Measurements from ENCODE around the gene GALNT18.

Gene GALNT18

DNA sequence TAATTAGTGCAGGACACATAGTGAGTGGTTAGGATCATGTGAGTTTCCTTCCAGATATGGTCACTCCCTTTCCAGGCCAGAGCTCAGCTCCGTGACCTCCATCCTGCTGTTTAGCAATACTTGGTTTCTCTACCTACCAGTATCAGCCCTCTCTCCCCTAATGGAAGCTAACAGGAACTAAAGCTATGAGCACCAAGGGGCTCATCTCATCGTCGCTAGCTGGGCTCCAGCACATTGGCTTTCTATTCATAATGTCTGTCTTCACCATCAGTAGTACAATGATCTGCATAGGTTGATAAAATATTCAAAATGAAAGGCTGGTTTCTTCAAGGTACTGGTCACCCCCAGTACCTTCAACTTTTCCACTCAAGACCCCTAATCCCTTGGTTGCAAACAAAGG lies 2.4 kb upstream of the GALNT18 start:
- DNase-seq (ENCODE audit: low read depth), result no peak

DNA sequence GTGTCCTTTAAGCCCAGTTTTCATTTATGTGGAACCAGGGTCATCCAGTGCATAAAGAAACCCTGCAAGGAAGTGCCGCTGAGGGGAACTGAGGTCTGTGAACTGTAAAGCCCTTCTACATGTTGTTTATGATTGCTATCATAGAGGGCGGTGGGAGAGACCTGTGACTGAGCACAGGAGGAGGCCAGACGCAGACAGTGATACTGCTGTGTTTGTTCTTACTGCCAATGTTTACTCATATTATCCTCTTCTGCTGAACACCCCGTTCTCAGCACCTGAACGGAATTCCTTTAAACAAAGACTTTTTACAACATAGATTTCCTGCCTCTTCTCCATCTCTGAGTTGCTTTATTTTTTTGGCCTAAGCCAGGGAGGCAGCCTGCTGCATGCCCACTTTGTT lies 967 bp upstream of the GALNT18 start:
- no peak for DNase-seq (ENCODE audit: low read depth)

DNA sequence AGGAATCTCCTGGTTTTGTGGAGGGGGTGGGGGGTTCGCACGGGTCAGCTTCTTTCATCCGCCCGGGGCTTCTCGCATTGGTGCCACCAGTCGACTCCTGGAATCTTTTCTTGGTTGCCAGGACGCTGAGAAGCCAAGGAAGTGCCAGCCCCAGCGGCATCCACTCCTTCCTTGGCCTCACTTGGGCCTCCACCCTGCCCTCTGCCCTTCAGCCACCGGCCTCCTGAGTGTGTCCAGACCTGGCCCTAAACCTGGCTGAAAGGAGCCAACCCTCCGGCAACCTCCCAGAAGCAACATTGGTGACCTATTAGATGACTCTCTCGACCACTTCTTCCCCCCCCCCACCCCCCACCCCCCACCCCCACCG lies 518 bp upstream of the GALNT18 start:
- no peak for DNase-seq (ENCODE audit: low read depth)

DNA sequence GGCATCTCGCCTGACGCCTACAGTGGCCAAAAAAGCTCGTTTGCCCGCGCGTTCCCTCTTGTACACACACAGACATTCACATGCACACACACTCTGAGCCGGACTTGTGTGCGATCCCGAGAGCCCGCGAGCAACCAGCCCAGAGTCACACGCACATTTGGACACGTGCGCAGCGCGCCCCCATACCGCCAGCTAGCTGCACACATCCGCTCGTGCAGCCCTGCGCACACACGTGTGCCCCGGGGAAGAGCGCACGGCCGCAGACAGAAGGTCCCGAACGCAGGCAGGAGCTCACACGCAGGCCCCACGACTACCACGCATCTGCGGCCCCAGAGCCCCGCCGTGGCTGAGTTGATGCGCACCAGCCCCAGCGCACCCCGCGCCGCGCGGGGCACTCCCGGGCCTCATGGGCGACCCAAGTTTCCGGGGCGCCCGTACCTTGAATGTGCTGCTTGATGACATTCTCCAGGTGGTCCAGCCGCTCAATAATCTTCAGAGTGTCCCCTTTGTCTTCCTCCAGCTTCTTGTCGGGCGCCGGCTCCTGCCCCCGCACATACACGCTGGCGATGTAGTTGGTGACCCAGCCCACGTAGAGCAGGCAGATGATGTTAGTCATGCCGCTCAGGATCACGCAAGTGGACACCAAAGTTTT lies 758 bp downstream of the GALNT18 start:
- DNase-seq (ENCODE audit: low read depth), result no peak

DNA sequence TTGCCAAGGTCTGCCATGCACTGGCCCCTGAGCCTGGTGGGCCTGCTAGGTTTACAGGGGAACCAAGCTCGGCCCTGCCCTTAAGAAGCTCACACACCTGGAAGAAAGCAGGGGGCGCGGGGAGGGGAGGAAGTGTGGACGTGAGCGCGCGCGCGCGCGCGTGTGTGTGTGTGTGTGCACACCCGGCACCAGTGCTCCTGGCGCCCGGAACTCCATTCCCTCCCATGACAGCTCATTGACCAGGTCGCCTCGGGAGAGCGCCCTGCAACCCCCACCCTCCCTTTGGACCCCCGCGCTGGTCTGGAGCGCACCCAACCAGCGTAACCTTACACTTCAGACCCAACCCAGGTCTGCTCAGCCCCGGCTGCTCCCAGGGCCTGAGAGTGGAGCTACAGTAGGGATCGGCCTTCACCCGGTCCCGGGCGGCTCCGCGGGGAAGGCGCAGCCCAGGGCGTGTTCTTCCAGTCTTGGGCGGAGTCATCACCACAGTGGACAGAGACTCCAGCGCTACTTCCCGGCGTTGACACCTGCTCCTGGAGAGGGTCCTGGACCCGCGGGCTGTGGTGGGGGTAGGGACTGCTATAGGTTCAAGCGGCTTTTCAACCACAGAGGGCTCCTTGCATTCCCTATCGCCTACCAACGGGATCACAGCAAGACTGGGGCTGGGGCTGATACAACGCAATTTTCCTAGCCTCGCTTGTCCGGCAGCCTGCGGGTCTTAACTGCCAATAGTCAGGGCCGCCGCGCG lies 1.5 kb downstream of the GALNT18 start:
- no peak for DNase-seq (ENCODE audit: low read depth)

DNA sequence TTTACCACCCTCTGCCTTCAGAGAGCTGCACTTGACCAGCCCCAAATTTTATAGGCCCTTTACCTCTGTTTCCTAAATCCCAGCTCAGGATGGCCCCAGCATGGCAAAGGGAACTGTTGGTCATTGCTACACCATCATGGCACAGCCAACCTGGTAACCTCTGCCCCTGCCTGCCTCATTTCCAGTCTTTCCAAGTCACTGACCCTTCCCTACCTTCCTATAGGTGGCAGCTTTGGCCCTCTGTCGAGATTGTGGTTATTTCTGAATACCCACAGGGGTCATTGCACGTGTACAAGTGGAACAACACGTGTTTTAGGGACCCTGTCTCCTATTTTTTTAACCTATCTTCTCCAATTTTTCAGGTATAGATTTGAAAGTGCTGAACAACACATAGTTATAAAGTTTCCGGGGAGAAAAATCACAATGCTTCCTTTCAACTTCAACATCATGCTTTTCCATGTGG lies 2.8 kb downstream of the GALNT18 start:
- DNase-seq (ENCODE audit: low read depth), result no peak

DNA sequence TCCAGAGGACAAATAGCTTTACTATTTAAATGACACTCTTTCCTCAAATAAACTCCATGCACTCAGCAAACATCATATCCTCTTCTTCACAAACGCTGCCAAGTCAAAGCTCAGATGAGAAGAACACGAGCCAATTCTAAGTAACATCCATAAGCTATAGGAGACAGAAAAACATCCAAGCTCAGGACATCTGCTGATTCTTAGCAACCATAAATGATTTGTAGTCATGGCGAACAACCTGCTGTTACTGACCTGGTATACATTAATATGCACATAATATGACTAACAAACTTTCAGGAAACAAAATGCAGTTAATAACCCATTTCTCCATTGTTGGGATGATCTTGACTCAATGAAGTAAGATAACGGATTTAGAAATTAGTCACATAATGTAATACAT lies 6.7 kb downstream of the GALNT18 start:
- no peak for DNase-seq (ENCODE audit: low read depth)

DNA sequence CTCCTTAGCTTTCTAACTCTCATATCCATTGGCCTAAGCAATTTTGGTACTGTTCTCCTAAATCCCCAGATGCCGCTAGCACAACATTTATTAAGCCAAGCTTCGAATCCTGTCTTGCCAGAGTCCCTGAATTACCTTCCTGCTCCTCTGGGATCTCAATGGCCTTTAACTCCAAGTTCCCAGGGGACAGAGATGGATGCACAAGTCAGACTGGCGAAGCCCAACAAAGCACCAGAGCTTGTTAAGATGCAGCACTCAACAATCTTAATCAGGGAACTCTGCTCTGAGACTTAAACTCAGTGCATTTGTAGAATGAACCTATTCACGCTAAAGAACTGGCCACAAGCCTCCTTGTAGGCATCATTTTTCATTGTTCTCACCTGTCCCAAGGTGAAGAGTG lies 9.4 kb downstream of the GALNT18 start:
- no peak for DNase-seq (ENCODE audit: low read depth)

DNA sequence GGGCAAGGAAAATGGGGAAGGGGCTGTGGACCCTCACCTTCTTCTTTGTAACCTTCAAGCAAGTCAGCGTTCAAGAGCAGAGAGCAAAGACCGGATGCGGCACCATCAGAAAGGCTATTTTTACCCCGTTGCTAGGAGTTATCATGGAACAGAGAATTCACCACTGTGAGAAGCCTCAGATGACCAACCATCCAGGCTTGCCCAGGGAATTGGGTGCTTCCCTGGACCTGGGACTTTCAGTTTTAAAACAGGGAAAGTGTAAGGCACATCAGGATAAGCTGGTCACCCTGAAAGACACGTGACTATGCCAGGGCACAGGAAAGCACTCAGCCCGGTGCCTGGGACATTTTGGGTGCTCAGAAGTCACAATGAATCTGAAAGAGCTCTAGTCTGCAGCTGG lies 10.4 kb downstream of the GALNT18 start:
- DNase-seq (ENCODE audit: low read depth), result no peak

DNA sequence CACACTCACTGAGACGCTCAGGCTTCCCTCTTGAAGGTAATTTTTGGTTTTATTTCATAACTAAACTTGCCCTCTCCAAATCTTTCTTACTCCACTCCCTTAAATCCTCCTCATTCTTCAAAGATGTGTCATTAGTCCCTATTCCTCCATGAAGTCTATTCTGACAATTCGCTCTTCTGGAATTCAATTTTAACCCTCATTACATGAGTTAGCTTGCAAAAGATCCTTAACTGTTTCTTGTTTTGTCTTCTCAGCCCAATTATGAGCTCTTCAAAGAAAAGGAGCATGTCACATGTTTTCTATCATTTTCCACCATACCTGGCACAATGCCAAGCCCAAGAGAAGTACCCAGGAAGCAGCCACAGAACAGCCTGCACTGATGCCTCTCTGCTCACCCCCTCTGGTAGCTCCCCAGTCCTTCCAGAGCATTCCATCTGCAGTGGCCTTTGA lies 13.0 kb downstream of the GALNT18 start:
- DNase-seq (ENCODE audit: low read depth), result no peak

DNA sequence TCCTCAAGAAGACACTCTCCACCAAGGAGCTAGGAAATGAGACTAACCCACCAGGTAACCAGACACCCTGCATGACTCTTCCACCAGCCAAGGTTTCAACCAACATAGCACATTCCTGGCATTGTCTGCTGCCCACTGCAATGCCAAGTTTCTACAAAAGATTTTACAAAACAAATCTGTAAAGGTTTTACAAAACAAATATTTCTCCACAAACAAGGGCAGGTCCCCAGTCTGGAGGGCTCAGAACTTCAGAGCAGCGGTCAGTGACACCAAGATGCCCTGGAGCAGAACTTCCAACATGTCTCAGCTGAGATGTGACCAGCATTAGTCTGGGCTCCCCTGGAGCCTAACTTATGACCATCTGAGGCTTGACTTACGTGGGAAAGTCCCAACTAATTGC lies 14.0 kb downstream of the GALNT18 start:
- DNase-seq (ENCODE audit: low read depth), result no peak

DNA sequence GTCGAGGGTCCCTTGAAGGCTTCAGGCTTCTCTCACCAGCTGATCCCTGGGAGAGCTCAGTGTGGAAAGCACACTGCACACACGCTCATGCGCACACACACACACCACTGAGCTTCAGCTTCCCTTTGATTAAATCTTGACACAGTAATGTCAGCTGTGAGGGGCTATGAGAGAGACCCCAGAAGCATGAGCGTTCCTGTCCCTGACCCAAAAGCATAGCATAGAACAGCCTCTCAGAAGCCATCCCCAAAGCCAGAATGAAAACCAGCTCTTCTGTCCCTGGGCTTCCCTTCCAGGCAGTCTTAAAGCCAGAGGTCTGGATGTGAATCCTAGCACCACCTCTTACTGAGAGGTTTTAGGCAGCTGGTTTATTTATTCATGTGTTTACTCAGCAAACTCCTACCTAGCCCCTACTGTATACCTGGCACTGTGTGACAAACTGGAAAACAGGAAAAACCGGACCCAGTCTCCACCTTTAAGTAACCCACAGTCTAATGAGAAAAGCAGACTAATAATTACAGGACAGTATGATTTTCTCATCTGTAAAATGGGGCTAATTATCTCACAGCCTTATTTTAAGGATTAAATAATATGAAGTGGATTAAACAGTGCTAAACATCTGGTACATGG lies 15.9 kb downstream of the GALNT18 start:
- DNase-seq (ENCODE audit: low read depth), result no peak

DNA sequence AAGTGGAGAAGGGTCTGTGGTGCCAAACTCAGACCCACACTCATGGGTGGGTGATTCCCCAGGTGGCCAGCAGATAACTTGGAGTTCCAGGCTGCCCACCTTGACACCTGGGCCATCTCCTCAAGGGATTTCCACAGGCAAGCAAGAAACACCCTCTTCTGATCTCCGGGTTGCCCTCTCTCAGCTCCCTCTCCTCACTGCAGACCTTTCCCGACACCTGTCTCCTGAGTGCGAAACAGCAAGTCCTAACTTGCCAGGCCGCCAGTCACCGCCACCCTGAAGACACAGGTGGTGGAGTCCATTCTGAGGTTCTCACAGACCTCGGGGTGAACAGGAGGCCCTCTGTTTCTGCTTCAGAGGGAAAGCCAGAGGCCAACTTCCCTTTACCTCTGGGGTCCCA lies 16.6 kb downstream of the GALNT18 start:
- no peak for DNase-seq (ENCODE audit: low read depth)

DNA sequence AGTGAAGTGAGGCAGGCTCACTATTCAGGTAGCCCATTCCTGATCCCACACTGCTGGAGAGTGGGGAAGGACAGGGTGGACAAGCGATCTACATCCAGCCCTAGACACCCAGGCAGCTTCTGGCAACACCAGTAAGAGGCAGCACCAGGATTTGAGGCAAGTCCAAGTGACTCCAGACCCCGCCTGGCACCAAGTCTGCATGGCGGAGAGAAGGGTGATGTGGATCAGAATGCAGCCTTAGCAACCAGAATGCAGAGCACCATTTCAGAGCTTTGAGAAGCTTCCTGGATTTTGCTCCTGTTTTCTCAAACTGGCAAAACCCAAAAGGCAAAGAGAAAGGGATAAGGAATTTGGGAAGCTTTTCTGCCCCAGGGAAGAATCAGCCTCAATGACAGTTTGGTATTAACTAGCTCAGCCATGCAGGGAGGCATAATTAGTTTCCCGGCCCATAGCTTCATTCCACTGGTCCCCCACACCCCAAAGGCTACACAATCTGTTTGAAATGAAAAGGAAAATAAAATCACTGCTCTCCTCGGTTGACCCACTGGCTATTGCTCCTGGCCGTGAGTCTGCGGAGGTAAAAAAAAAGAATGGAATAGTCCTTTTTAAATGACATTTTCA lies 17.3 kb downstream of the GALNT18 start:
- no peak for DNase-seq (ENCODE audit: low read depth)

DNA sequence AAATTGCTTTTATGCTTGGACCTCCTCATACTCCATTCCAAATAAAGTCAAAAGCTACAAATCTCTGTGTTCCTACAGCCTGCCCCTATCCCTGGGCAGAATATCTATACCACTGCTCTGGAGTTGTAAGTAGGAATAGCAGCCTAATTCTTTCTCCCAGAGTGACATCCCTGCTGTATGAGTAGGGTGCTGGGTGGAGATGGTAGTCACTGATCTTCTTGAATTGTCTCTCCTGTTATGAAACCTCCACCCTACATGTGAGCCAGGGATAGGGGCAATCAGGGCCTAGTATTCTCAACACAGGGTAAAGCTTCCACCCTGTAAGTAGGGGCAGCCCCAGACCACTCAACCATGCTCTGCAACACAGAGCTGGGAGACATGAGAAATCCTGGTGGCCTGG lies 19.8 kb downstream of the GALNT18 start:
- DNase-seq (ENCODE audit: low read depth), result no peak

DNA sequence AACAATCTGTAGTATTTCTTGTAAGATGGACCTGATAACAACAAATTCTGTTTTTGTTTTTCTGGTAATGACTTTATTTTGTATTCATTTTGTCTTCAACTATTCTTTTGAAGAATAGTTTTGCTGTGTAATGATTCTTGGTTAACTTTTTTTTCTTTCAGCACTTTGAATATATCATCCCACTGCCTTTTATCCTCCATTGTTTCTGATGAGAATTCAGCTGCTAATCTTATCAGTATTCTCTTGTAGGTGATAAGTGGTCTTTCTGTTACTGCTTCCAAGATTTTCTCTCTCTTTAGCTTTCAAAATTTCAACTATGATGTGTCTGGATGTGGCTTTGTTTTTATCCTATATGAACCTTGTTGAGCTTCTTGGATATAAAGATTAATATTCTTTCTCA lies 21.5 kb downstream of the GALNT18 start:
- no peak for DNase-seq (ENCODE audit: low read depth)

DNA sequence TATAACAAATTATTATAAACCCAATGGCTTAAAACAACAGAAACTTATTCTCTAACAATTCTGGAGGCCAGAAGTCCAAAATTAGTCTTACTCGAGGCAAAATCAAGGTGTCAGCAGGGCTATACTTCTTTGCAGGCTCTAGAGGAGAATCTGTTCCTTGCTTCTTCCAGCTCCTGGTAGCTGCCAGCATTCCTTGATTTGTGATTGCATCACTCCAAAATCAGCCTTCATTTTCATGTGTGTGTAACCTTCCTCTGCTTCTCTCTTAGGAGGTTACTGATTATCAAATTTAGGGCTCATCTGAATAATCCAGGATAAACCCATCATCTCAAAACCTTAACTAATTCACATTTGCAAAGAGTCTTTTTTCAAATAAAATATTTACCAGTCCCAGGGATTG lies 23.6 kb downstream of the GALNT18 start:
- no peak for DNase-seq (ENCODE audit: low read depth)

DNA sequence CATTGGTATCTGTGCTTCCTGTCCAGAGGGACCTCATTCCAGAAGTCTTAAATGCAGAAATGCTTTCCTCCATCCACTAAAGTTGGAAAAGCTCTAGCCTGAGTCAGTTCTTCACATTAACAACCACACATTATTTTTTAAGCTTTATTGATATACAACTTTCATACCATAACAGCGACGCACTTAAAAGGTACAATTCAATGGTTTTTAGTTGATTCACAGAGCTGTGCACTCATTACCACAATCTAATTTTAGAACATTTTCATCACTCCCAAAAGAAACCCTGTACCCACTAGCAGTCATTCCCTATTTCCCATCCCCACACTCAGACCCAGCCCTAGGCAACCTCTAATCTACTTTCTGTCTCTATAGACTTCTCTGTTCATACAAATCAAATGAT lies 27.6 kb downstream of the GALNT18 start:
- no peak for DNase-seq (ENCODE audit: low read depth)

DNA sequence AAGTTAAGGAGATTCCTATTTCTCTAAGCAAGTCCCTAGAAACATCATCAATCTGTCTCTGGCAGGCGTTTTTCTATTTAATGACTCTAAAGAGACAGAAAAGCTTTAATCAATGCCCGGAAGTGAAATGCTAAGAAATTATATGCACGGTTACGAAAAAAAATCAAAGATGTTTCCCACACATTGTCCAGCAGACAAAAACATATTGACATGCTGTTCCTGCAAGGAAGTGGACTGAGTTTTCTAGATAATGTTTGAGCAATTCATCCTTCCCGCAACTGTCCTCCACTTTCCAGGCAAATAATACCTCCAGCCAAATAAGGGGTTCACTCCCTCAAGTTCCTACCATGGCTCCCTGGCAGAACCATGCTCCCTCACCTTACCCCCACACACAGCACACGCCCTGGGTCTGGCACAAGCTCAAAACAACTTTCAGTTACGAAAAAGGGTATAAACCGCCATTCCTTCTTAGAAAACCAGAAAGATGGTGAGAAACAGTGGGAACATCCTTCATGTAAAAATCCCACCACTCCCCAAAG lies 29.6 kb downstream of the GALNT18 start:
- no peak for DNase-seq (ENCODE audit: low read depth)

DNA sequence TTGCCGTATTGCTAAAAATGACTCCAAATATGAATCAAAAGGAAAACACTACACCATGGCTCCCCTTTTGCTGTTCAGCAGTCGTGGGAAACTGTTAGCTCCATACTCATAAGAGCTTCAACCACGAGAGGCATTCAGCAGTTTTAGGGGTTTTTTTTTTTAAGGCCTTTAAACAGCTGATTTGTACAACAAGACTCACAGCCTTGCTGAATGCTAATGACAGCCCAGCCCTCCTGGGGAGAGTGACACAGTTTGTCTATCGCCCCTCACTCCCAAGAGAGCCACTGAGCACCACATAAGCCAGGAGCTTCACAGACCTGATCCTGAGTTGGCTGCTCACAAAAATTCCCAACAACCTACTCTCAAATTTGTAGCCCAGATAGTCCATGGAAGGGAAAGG lies 32.4 kb downstream of the GALNT18 start:
- DNase-seq (ENCODE audit: low read depth), result no peak

DNA sequence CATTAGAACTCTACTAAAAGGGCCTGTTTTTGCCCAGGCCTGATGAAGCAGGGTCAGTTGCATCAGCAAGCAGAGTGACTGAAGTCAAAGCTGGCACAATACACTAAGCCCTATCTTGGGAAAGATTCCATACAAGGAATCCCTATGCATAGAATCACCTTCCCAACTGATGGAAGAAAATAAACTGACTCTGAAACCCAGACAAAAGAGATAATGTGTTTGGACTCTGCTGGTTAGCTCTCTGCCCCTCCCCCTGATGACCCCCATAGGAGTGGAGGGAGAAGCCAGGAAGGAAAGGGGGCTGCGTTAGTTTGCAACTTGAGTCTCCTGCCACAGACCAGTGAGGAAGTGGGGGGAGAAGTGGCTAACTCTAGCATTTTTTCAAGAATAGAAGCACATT lies 32.9 kb downstream of the GALNT18 start:
- DNase-seq (ENCODE audit: low read depth), result no peak

DNA sequence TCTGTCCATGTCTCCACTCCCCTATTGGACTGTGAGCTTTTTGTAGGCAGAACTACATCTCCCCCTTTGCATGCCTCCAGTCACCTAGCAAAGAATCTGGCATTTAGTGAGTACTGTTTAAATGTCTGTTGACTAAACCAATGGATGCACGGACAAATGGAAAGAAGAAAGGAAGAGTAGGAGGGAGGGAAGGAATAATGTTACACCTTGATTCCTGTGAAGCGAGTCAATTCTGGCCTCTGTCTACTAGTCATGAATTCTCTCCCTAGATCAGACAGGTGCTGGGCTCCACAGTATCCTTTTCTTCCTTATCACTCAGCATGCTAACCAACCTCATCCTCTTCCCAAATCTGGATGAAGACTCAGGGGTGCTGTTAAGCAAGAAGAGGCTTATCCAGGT lies 33.6 kb downstream of the GALNT18 start:
- DNase-seq (ENCODE audit: low read depth), result no peak

DNA sequence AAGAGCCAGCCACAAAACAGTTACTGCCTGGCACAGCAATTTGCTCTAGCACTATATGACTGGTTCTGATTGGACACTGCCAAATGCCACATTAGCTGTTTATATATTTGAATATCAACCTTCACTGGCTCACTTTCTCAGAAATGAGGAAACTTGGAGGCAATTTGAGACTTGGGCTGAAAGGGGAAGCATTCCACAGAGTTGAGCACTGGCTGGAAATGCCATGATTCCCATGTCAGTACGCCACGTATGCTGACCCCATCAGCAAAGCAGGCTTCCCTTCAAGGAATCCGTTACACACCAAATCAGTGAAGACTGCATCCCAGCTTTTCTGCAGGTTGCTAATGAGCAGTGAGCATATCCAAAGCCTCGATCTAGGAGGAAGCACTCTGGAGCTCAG lies 34.7 kb downstream of the GALNT18 start:
- DNase-seq (ENCODE audit: low read depth), result no peak

All from GM04504 (cell line).